NCI-H1092 treated with DMSO at 0.1 percent for 48 hours (cell line): ENCODE results near the gene VENTX.
"Not testable (repeated sequence)": the region's sequence is repeated elsewhere in the genome, so short reads cannot be mapped to it uniquely, and the experiment has no call there.

ENCODE experiments used
- DNase-seq: peaks from one replicate; lab custom pipeline; 2025; lab: John Stamatoyannopoulos, UW

Gene VENTX

GRCh38 chr10:133214468-133215410, 22.9 kb upstream of the VENTX start:
- DNase-seq: no peak

GRCh38 chr10:133215586-133215985, 22.1 kb upstream of the VENTX start:
- no peak for DNase-seq

- no peak for DNase-seq
These were observed 20.9 kb upstream of the VENTX start for GRCh38 chr10:133216776-133217175.

- DNase-seq: no peak
These were observed 19.7 kb upstream of the VENTX start for GRCh38 chr10:133217800-133218589.

- DNase-seq: no peak
These were observed 18.8 kb upstream of the VENTX start for GRCh38 chr10:133218891-133219290.

- DNase-seq: no peak
These were observed 17.9 kb upstream of the VENTX start for GRCh38 chr10:133219782-133220181.

- DNase-seq: no peak
These were observed 16.3 kb upstream of the VENTX start for GRCh38 chr10:133221331-133221730.

- DNase-seq: not testable (repeated sequence)
These were observed 15.9 kb upstream of the VENTX start for GRCh38 chr10:133221756-133222155.

- DNase-seq: no peak
These were observed 13.6 kb upstream of the VENTX start for GRCh38 chr10:133224076-133224475.

GRCh38 chr10:133224756-133225372, 12.8 kb upstream of the VENTX start:
- no peak for DNase-seq

GRCh38 chr10:133225707-133226191, 11.9 kb upstream of the VENTX start:
- no peak for DNase-seq

GRCh38 chr10:133226251-133226808, 11.3 kb upstream of the VENTX start:
- DNase-seq: no peak

GRCh38 chr10:133227256-133227655, 10.4 kb upstream of the VENTX start:
- no peak for DNase-seq

- DNase-seq: no peak
These were observed 8.2 kb upstream of the VENTX start for GRCh38 chr10:133229265-133230043.

GRCh38 chr10:133230044-133230361, 7.7 kb upstream of the VENTX start, which contains the start of gene UTF1:
UTF1 (plus strand) TSS chr10:133230217; CDS start chr10:133230289, 72 bp downstream.
- DNase-seq: no peak

- DNase-seq: no peak
These were observed 7.1 kb upstream of the VENTX start for GRCh38 chr10:133230387-133231195.

- no peak for DNase-seq
These were observed 6.3 kb upstream of the VENTX start for GRCh38 chr10:133231244-133231945.

GRCh38 chr10:133231946-133232574, 5.6 kb upstream of the VENTX start:
- no peak for DNase-seq

- not testable (repeated sequence) for DNase-seq
These were observed 2.9 kb upstream of the VENTX start for GRCh38 chr10:133234796-133235195.
